Panc1 (cell line): ENCODE results near the gene GNB1. TPM values are rescaled to one million over a fixed set of nuclear protein-coding genes. Genes with fewer than 3 reads are reported as not detected.

ENCODE experiments used
- ATAC-seq: fragments of 200-7000 bp; cut with Tn5 transposase; 2 replicates; pipeline ENCODE4 v1.9.1; 2020; ENCODE audit warnings: mild to moderate bottlenecking, moderate library complexity
- BruUV-seq: library from RNA; stranded (reverse); fragments of 400-500 nt; replicated peaks from 2 replicates; lab custom pipeline; 2021; lab: Mats Ljungman, UMichigan
- CTCF ChIA-PET: fragments of 300-600 bp; sonication (Branson Sonifier 250); formaldehyde crosslinking; loops from one replicate; lab custom pipeline; 2022; ENCODE audit warnings: antibody characterized with exemption; lab: Charles Lee
- POLR2A ChIA-PET: fragments of 300-600 bp; sonication (Branson Sonifier 250); formaldehyde crosslinking; loops from one replicate; lab custom pipeline; 2022; ENCODE audit warnings: antibody characterized with exemption; lab: Charles Lee
- DNase-seq: peaks from one replicate; pipeline ENCODE4 v3.0.0-alpha.2; 2010; ENCODE audit warnings: low read depth, low spot score
- H3K27ac ChIP-seq: 2 replicates; pipeline ENCODE4 v1.5.1; 2011; ENCODE audit warnings: mild to moderate bottlenecking, low read length, inconsistent platforms
- H3K27me3 ChIP-seq: fragments of 200-500 bp; sonication (Bioruptor generic); 2 replicates; pipeline ENCODE4 v1.6.0; 2014; ENCODE audit warnings: low read length, inconsistent platforms; ENCODE audit not compliant: control insufficient read depth, insufficient read depth
- H3K36me3 ChIP-seq: fragments of 200-500 bp; sonication (Bioruptor generic); 2 replicates; pipeline ENCODE4 v1.5.1; 2014; ENCODE audit warnings: inconsistent platforms, mild to moderate bottlenecking, low read length, moderate library complexity; ENCODE audit not compliant: control insufficient read depth, insufficient read depth
- H3K4me1 ChIP-seq: 2 replicates; pipeline ENCODE4 v1.5.1; 2011; ENCODE audit warnings: inconsistent platforms, mild to moderate bottlenecking, low read length, moderate library complexity; ENCODE audit not compliant: control insufficient read depth, insufficient read depth
- H3K4me3 ChIP-seq, 2 experiments: 2 replicates each; pipeline ENCODE4 v1.5.1; 2011 to 2012; ENCODE audit warnings: low read depth in 2 of 2, low read length in 2 of 2, mild to moderate bottlenecking in 2 of 2, inconsistent platforms in 1 of 2, moderate library complexity in 1 of 2
- H3K9me3 ChIP-seq: fragments of 200-500 bp; sonication (Bioruptor generic); 2 replicates; pipeline ENCODE4 v1.5.1; 2014; ENCODE audit warnings: low read depth, mild to moderate bottlenecking, inconsistent platforms, low read length, moderate library complexity; ENCODE audit not compliant: control insufficient read depth, insufficient read depth
- CTCF ChIP-seq: fragments of 450-650 bp; IDR thresholded peaks from 2 replicates; pipeline ENCODE4 v1.5.1; 2017; ENCODE audit warnings: mild to moderate bottlenecking
- POLR2AphosphoS5 ChIP-seq: IDR thresholded peaks from 2 replicates; pipeline ENCODE4 v1.6.1; 2012; ENCODE audit warnings: mild to moderate bottlenecking, low read depth, low read length, moderate library complexity
- REST ChIP-seq, 2 experiments: IDR thresholded peaks; 2 replicates each; pipeline ENCODE4 v1.6.1; 2011 to 2012; ENCODE audit warnings: low read depth in 2 of 2, control low read depth in 1 of 2, low read length in 1 of 2, mild to moderate bottlenecking in 1 of 2, moderate library complexity in 1 of 2; ENCODE audit not compliant: insufficient read depth in 1 of 2
- SIN3A ChIP-seq: IDR thresholded peaks from 2 replicates; pipeline ENCODE4 v1.6.1; 2012; ENCODE audit warnings: low read depth, mild to moderate bottlenecking, low read length, moderate library complexity, borderline replicate concordance; ENCODE audit not compliant: insufficient read depth
- TCF7L2 ChIP-seq: IDR thresholded peaks from 2 replicates; pipeline ENCODE4 v1.6.1; 2011; ENCODE audit warnings: mild to moderate bottlenecking, low read depth, low read length, inconsistent platforms
- in situ Hi-C: cut with HindIII; loops from 2 replicates; pipeline ENCODE4 v1.10.0; 2016; ENCODE audit warnings: low sequenced_read_pairs, low pct_unique_long_range_greater_than_20kb
- intact Hi-C: fragments of 100-400 bp; cut with micrococcal nuclease; formaldehyde crosslinking; loops from one replicate; pipeline ENCODE4 v1.10.0; 2022; ENCODE audit not compliant: unreplicated experiment
- total RNA-seq: library from RNA; stranded (reverse); gene quantifications from one replicate; pipeline ENCODE4 v1.2.1, GENCODE V29; 2021; ENCODE audit not compliant: unreplicated experiment

GNB1 gene
- total RNA-seq, 1 experiment from 2014 or later: 499 TPM

GRCh38 chr1:1919304-1920056 is 28.6 kb upstream of the GNB1 start:
- intact Hi-C loops: no loop called here
- peak; percentile 87 for ATAC-seq
- Histone ChIP-seq H3K9me3 (no peaks in the 10 kb centered on the region), H3K4me1 (no peaks in the 10 kb centered on the region), H3K27me3 (no peaks in the 10 kb centered on the region), H3K36me3 (no peaks in the 10 kb centered on the region), H3K27ac (peak overlapping the region; percentile 66), H3K4me3 (peak overlapping the region; percentile 56 to 58)
- ChIA-PET POLR2A (interaction anchor here (0.5 kb wide), 2 partner anchors 10 to 16 kb away, joined by 4 to 9 read pairs; no protein-coding TSS in a partner anchor), CTCF (interaction anchor here (0.6 kb wide), 1 partner anchor 14 kb away, joined by 9 read pairs; no protein-coding TSS in a partner anchor)
- peak; percentile 85 for DNase-seq
- in situ Hi-C loops: no loop called here
- TF ChIP-seq TCF7L2 (no peak), CTCF (no peak), SIN3A (no peak), REST (IDR thresholded peaks at IDR 0.05; ENCODE audit: insufficient read depth in 1 of 2, low read depth in 2 of 2, low read length in 1 of 2) (0 out of 4 replicates have a peak, but pooled peaks of 1 of the 2 experiments have one; percentile 10), POLR2AphosphoS5 (no peak)
- no TSS peak for BruUV-seq

- intact Hi-C loops: no loop called here
- no TSS peak for BruUV-seq
- ChIA-PET POLR2A (interaction anchor here (0.5 kb wide), 1 partner anchor 10 kb away, joined by 9 read pairs; no protein-coding TSS in a partner anchor), CTCF (interaction anchor here (0.6 kb wide), 1 partner anchor 13 kb away, joined by 9 read pairs; no protein-coding TSS in a partner anchor)
- TF ChIP-seq REST (IDR thresholded peaks at IDR 0.05; ENCODE audit: insufficient read depth in 1 of 2, low read depth in 2 of 2, low read length in 1 of 2) (no peak), SIN3A (0 out of 2 replicates have a peak, but pooled peaks have one; percentile 38)
- H3K36me3 ChIP-seq: no peaks in the 10 kb centered on the region
- no peaks in the 10 kb centered on the region for H3K27me3 ChIP-seq
- DNase-seq (no peak), ATAC-seq (peak; percentile 49)
- no peaks in the 10 kb centered on the region for H3K4me1 ChIP-seq
- in situ Hi-C loops: no loop called here
- peak within 1 kb of the TSS; percentile 56 to 58 for H3K4me3 ChIP-seq
- peak within 1 kb of the TSS; percentile 66 for H3K27ac ChIP-seq
- no peaks in the 10 kb centered on the region for H3K9me3 ChIP-seq
Observed at GRCh38 chr1:1918901-1919303, 28.0 kb upstream of the GNB1 start, which contains the start of gene TMEM52. TSS of gene TMEM52 (minus strand) at chr1:1919279. CDS start at chr1:1919265, 14 bp downstream.
